Retinal pigment epithelial cell (primary cell): ENCODE data around the gene LIG4.

Experiments
- DNase-seq: peaks from one replicate; pipeline ENCODE4 v3.0.0-alpha.2; 2010; ENCODE audit warnings: low read depth
- H3K4me3 ChIP-seq: 2 replicates; pipeline ENCODE4 v1.5.1; 2011; ENCODE audit warnings: mild to moderate bottlenecking, low read length, control low read depth, moderate library complexity
- CTCF ChIP-seq: conservative IDR thresholded peaks from 2 replicates; pipeline ENCODE4 v1.5.1; 2011; ENCODE audit warnings: low read depth, low read length, control low read depth, inconsistent platforms

The LIG4 gene

GRCh38 chr13:108193806-108194205 is 21.5 kb downstream of the LIG4 start:
- H3K4me3 ChIP-seq: no peak overlapping the region
- DNase-seq: no peak
- no peak for TF ChIP-seq CTCF

- DNase-seq: no peak
Measured at GRCh38 chr13:108190897-108191296, 24.4 kb downstream of the LIG4 start.

GRCh38 chr13:108188260-108188659 is 27.1 kb downstream of the LIG4 start:
- no peak for TF ChIP-seq CTCF
- no peak overlapping the region for H3K4me3 ChIP-seq
- DNase-seq: no peak

More at GRCh38 chr13:108190897-108191296, 24.4 kb downstream of the LIG4 start:
- no peak for TF ChIP-seq CTCF
- no peak overlapping the region for H3K4me3 ChIP-seq

GRCh38 chr13:108185223-108185622 is 30.1 kb downstream of the LIG4 start:
- TF ChIP-seq CTCF: no peak
- no peak for DNase-seq
- H3K4me3 ChIP-seq: no peak overlapping the region

GRCh38 chr13:108182652-108183051 is 32.7 kb downstream of the LIG4 start:
- no peak for TF ChIP-seq CTCF
- DNase-seq: no peak
- H3K4me3 ChIP-seq: no peak overlapping the region

- no peak overlapping the region for H3K4me3 ChIP-seq
- no peak for DNase-seq
- no peak for TF ChIP-seq CTCF
Measured at GRCh38 chr13:108178078-108178477, 37.3 kb downstream of the LIG4 start.

- no peak overlapping the region for H3K4me3 ChIP-seq
- DNase-seq: no peak
- TF ChIP-seq CTCF: peak; percentile 64
Measured at GRCh38 chr13:108176685-108177274, 38.6 kb downstream of the LIG4 start.
